Naive thymus-derived CD8-positive, alpha-beta T cell (primary cell): ENCODE data around the gene PFKFB3. TPM values are rescaled to one million over a fixed set of nuclear protein-coding genes. Genes with fewer than 3 reads are reported as not detected.
"Not testable (repeated sequence)": the region's sequence is repeated elsewhere in the genome, so short reads cannot be mapped to it uniquely, and the experiment has no call there.

Source experiments
- ATAC-seq, 2 donors: fragments of 150-1000 bp; cut with Tn5 transposase in 1 of 2; sonication (Bioruptor Pico), chemical (Tn5 transposase) in 1 of 2; 1 replicate in 1 of 2; 2 replicates in 1 of 2; pipeline ENCODE4 v1.10.0; 2021; ENCODE audit warnings: mild to moderate bottlenecking in 2 of 2, moderate library complexity in 2 of 2
- POLR2A ChIA-PET: fragments of 350-600 bp; sonication (Branson Sonifier 250); formaldehyde crosslinking; loops from one replicate; lab custom pipeline; 2021; ENCODE audit warnings: antibody characterized with exemption; lab: Charles Lee
- DNase-seq, 10 donors: peaks; one replicate each; pipeline versions ENCODE4 v3.0.0 to v3.0.0-alpha.2; 2020 to 2022
- H3K27ac Mint-ChIP-seq, 10 donors: one replicate each; pipeline ENCODE4 v1.8.0; 2020 to 2022; ENCODE audit warnings: mild to moderate bottlenecking in 10 of 10, mixed read lengths in 10 of 10, moderate library complexity in 4 of 10, inconsistent platforms in 1 of 10
- H3K27me3 Mint-ChIP-seq, 5 donors: one replicate each; pipeline ENCODE4 v1.8.0; 2021 to 2022; ENCODE audit warnings: mixed read lengths in 5 of 5
- H3K36me3 Mint-ChIP-seq, 3 donors: one replicate each; pipeline ENCODE4 v1.8.0; 2020 to 2022; ENCODE audit warnings: mixed read lengths in 3 of 3, mild to moderate bottlenecking in 2 of 3, inconsistent platforms in 1 of 3
- H3K4me1 Mint-ChIP-seq, 4 donors: one replicate each; pipeline ENCODE4 v1.8.0; 2021 to 2022; ENCODE audit warnings: mixed read lengths in 4 of 4
- H3K4me3 Mint-ChIP-seq, 10 donors: one replicate each; pipeline ENCODE4 v1.8.0; 2020 to 2022; ENCODE audit warnings: mild to moderate bottlenecking in 10 of 10, mixed read lengths in 10 of 10, moderate library complexity in 6 of 10, inconsistent platforms in 1 of 10
- H3K9me3 Mint-ChIP-seq, 9 donors: one replicate each; pipeline ENCODE4 v1.8.0; 2020 to 2022; ENCODE audit warnings: mixed read lengths in 9 of 9, mild to moderate bottlenecking in 3 of 9, inconsistent platforms in 1 of 9, moderate library complexity in 1 of 9
- polyA plus RNA-seq, 3 donors: library from polyadenylated mRNA; unstranded; fragments of 300-500 nt; fragmentation: Illumina TruSeq; gene quantifications; one replicate each; pipeline ENCODE4 v1.2.3, GENCODE V29; 2021
- total RNA-seq, 8 experiments: library from RNA in 2 of 8; stranded (reverse) in 2 of 8; gene quantifications; one replicate each; pipeline ENCODE4 v1.2.3 and lab custom pipeline; 2021 to 2026

The PFKFB3 gene
- total and polyA plus RNA-seq, 5 experiments from 2014 or later, result 1.6 to 79.4 (median 7.1) TPM

GRCh38 chr10:6283655-6284054, 80.9 kb downstream of the PFKFB3 start:
- H3K4me1 Mint-ChIP-seq, result peaks cover 0 to 8% (median 2%) of the 10 kb centered on the region in 4 donors
- POLR2A ChIA-PET, result interaction anchor here (0.6 kb wide), 1 partner anchor 24 kb away, joined by 4 read pairs; no protein-coding TSS in a partner anchor
- H3K36me3 Mint-ChIP-seq, result peaks cover 0 to 4% (median 0%) of the 10 kb centered on the region in 3 donors
- H3K9me3 Mint-ChIP-seq, result no peaks in the 10 kb centered on the region
- peak overlapping the region in 1 of 10 donors; percentile 28 for H3K27ac Mint-ChIP-seq
- DNase-seq, result no peak
- no peaks in the 10 kb centered on the region for H3K27me3 Mint-ChIP-seq
- no peak overlapping the region for H3K4me3 Mint-ChIP-seq
- ATAC-seq, result no peak

GRCh38 chr10:6290621-6291020, 87.9 kb downstream of the PFKFB3 start:
- POLR2A ChIA-PET, result interaction anchor here (0.7 to 1.2 kb wide), 3 partner anchors 45 to 147 kb away, joined by 3 to 4 read pairs (median 3); no protein-coding TSS in a partner anchor

GRCh38 chr10:6292741-6293151, 90.0 kb downstream of the PFKFB3 start:
- no peaks in the 10 kb centered on the region for H3K27me3 Mint-ChIP-seq
- ATAC-seq, result no peak
- no peak overlapping the region for H3K4me3 Mint-ChIP-seq
- H3K9me3 Mint-ChIP-seq, result peaks cover 0 to 5% (median 0%) of the 10 kb centered on the region in 9 donors
- peak overlapping the region in 4 of 10 donors; percentile 1 to 81 (median 48) for H3K27ac Mint-ChIP-seq
- POLR2A ChIA-PET, result interaction anchor here (0.7 to 0.9 kb wide), 2 partner anchors 18 to 22 kb away, joined by 3 to 4 read pairs; no protein-coding TSS in a partner anchor
- no peak for DNase-seq
- H3K4me1 Mint-ChIP-seq, result peaks cover 3 to 36% (median 19%) of the 10 kb centered on the region in 4 donors
- H3K36me3 Mint-ChIP-seq, result peaks cover 0 to 3% (median 0%) of the 10 kb centered on the region in 3 donors

More at GRCh38 chr10:6290621-6291020, 87.9 kb downstream of the PFKFB3 start:
- not testable (repeated sequence) for H3K27me3 Mint-ChIP-seq, ATAC-seq, DNase-seq, H3K4me3 Mint-ChIP-seq, H3K36me3 Mint-ChIP-seq, H3K9me3 Mint-ChIP-seq
- Mint-ChIP-seq H3K27ac (peak overlapping the region in 2 of 10 donors; percentile 22 to 39), H3K4me1 (peaks cover 2 to 26% (median 14%) of the 10 kb centered on the region in 4 donors)

GRCh38 chr10:6296425-6296824, 93.7 kb downstream of the PFKFB3 start:
- H3K36me3 Mint-ChIP-seq, result not testable (repeated sequence)
- H3K4me1 Mint-ChIP-seq, result peaks cover 11 to 60% (median 33%) of the 10 kb centered on the region in 4 donors

GRCh38 chr10:6296828-6297251, 94.1 kb downstream of the PFKFB3 start:
- H3K4me3 Mint-ChIP-seq, result no peak overlapping the region
- no peak for DNase-seq
- POLR2A ChIA-PET, result no interaction called here
- peaks cover 9 to 60% (median 29%) of the 10 kb centered on the region in 4 donors for H3K4me1 Mint-ChIP-seq
- peaks cover 0 to 5% (median 0%) of the 10 kb centered on the region in 9 donors for H3K9me3 Mint-ChIP-seq
- ATAC-seq, result no peak
- no peaks in the 10 kb centered on the region for H3K27me3 Mint-ChIP-seq
- peaks cover 0 to 3% (median 0%) of the 10 kb centered on the region in 3 donors for H3K36me3 Mint-ChIP-seq
- H3K27ac Mint-ChIP-seq, result peak overlapping the region in 5 of 10 donors; percentile 21 to 89 (median 76)

More at GRCh38 chr10:6296425-6296824, 93.7 kb downstream of the PFKFB3 start:
- H3K27me3 Mint-ChIP-seq, H3K9me3 Mint-ChIP-seq, ATAC-seq, POLR2A ChIA-PET, H3K4me3 Mint-ChIP-seq, DNase-seq: not testable (repeated sequence)
- peak overlapping the region in 3 of 10 donors; percentile 11 to 78 (median 25) for H3K27ac Mint-ChIP-seq

GRCh38 chr10:6297522-6297921, 94.8 kb downstream of the PFKFB3 start:
- peak overlapping the region in 5 of 10 donors; percentile 19 to 89 (median 75) for H3K27ac Mint-ChIP-seq
- H3K27me3 Mint-ChIP-seq, result no peaks in the 10 kb centered on the region
- H3K4me3 Mint-ChIP-seq, result no peak overlapping the region
- no peak for ATAC-seq
- H3K4me1 Mint-ChIP-seq, result peaks cover 9 to 55% (median 26%) of the 10 kb centered on the region in 4 donors
- POLR2A ChIA-PET, result interaction anchor here (0.7 kb wide), 1 partner anchor 86 kb away, joined by 4 read pairs; no protein-coding TSS in a partner anchor
- DNase-seq, result no peak
- H3K9me3 Mint-ChIP-seq, result peaks cover 0 to 5% (median 0%) of the 10 kb centered on the region in 9 donors
- peaks cover 0 to 3% (median 0%) of the 10 kb centered on the region in 3 donors for H3K36me3 Mint-ChIP-seq

GRCh38 chr10:6297951-6298381, 95.2 kb downstream of the PFKFB3 start:
- POLR2A ChIA-PET, result interaction anchor here (0.7 kb wide), 1 partner anchor 86 kb away, joined by 4 read pairs; no protein-coding TSS in a partner anchor
- DNase-seq (no peak), ATAC-seq (no peak)
- Mint-ChIP-seq H3K27ac (peak overlapping the region in 4 of 10 donors; percentile 24 to 89 (median 50)), H3K27me3 (no peaks in the 10 kb centered on the region), H3K4me1 (peaks cover 9 to 56% (median 25%) of the 10 kb centered on the region in 4 donors), H3K36me3 (peaks cover 0 to 3% (median 0%) of the 10 kb centered on the region in 3 donors), H3K4me3 (no peak overlapping the region), H3K9me3 (peaks cover 0 to 5% (median 0%) of the 10 kb centered on the region in 9 donors)

- ATAC-seq (no peak), DNase-seq (no peak)
- Mint-ChIP-seq H3K27me3 (no peaks in the 10 kb centered on the region), H3K9me3 (peaks cover 0 to 5% (median 0%) of the 10 kb centered on the region in 9 donors), H3K4me3 (no peak overlapping the region), H3K27ac (peak overlapping the region in 1 of 10 donors; percentile 48), H3K36me3 (peaks cover 0 to 3% (median 0%) of the 10 kb centered on the region in 3 donors), H3K4me1 (peaks cover 9 to 59% (median 25%) of the 10 kb centered on the region in 4 donors)
- POLR2A ChIA-PET, result interaction anchor here (0.7 kb wide), 1 partner anchor 87 kb away, joined by 4 read pairs; no protein-coding TSS in a partner anchor
These were observed 95.7 kb downstream of the PFKFB3 start for GRCh38 chr10:6298428-6298827.

GRCh38 chr10:6299234-6299633, 96.5 kb downstream of the PFKFB3 start:
- no peaks in the 10 kb centered on the region for H3K27me3 Mint-ChIP-seq
- peaks cover 9 to 64% (median 23%) of the 10 kb centered on the region in 4 donors for H3K4me1 Mint-ChIP-seq
- DNase-seq (no peak), ATAC-seq (no peak)
- H3K9me3 Mint-ChIP-seq, result peaks cover 0 to 5% (median 0%) of the 10 kb centered on the region in 9 donors
- POLR2A ChIA-PET, result interaction anchor here (0.7 to 0.8 kb wide), 2 partner anchors 72 to 996 kb away, joined by 6 to 7 read pairs; no protein-coding TSS in a partner anchor
- H3K4me3 Mint-ChIP-seq, result no peak overlapping the region
- H3K36me3 Mint-ChIP-seq, result no peaks in the 10 kb centered on the region
- peak overlapping the region in 2 of 10 donors; percentile 67 to 85 for H3K27ac Mint-ChIP-seq

- H3K36me3 Mint-ChIP-seq, result no peaks in the 10 kb centered on the region
- POLR2A ChIA-PET, result interaction anchor here (0.6 to 2.8 kb wide), 5 partner anchors 48 to 996 kb away, joined by 3 to 24 read pairs (median 6); no protein-coding TSS in a partner anchor
- no peak for DNase-seq
- peaks cover 9 to 63% (median 22%) of the 10 kb centered on the region in 4 donors for H3K4me1 Mint-ChIP-seq
- ATAC-seq, result no peak
- peaks cover 0 to 3% (median 0%) of the 10 kb centered on the region in 9 donors for H3K9me3 Mint-ChIP-seq
- peak overlapping the region in 5 of 10 donors; percentile 1 to 66 (median 58) for H3K4me3 Mint-ChIP-seq
- peak overlapping the region in 8 of 10 donors; percentile 26 to 86 (median 72) for H3K27ac Mint-ChIP-seq
- H3K27me3 Mint-ChIP-seq, result no peaks in the 10 kb centered on the region
These were observed 97.0 kb downstream of the PFKFB3 start for GRCh38 chr10:6299743-6300105.

- Mint-ChIP-seq H3K4me3 (peak overlapping the region in 8 of 10 donors; percentile 1 to 66 (median 27)), H3K9me3 (no peaks in the 10 kb centered on the region), H3K4me1 (peaks cover 9 to 61% (median 22%) of the 10 kb centered on the region in 4 donors), H3K27me3 (no peaks in the 10 kb centered on the region), H3K27ac (peak overlapping the region; percentile 11 to 86 (median 58)), H3K36me3 (no peaks in the 10 kb centered on the region)
- peak; percentile 83 to 88 for ATAC-seq
- DNase-seq, result peak in 6 of 10 donors; percentile 14 to 61 (median 36)
- POLR2A ChIA-PET, result interaction anchor here (0.6 to 2.8 kb wide), 5 partner anchors 29 to 997 kb away, joined by 3 to 24 read pairs (median 6); no protein-coding TSS in a partner anchor
These were observed 97.5 kb downstream of the PFKFB3 start for GRCh38 chr10:6300106-6300783.
